Lung (tissue), 12 donors: ENCODE measurements around the gene ATP1B1. TPM values are rescaled to one million over a fixed set of nuclear protein-coding genes. Genes with fewer than 3 reads are reported as not detected.

Experiments
- ATAC-seq: fragments of 200-7000 bp; cut with Tn5 transposase; one replicate; pipeline ENCODE4 v1.9.1; 2020; ENCODE audit warnings: moderate number of reproducible peaks; ENCODE audit not compliant: insufficient read depth, low FRiP score
- DNase-seq, 3 donors: peaks; one replicate each; pipeline ENCODE4 v3.0.0-alpha.2; 2013 to 2017
- H3K27ac ChIP-seq, 2 donors: one replicate each; pipeline ENCODE4 v1.5.1; 2013; ENCODE audit warnings: mild to moderate bottlenecking in 2 of 2, moderate library complexity in 2 of 2, control low read depth in 1 of 2, inconsistent platforms in 1 of 2, low read depth in 1 of 2, low read length in 1 of 2
- H3K27me3 ChIP-seq, 3 donors: one replicate each; pipeline ENCODE4 v1.5.1; 2013; ENCODE audit warnings: low read length in 2 of 3; ENCODE audit not compliant: control insufficient read depth in 3 of 3, insufficient read depth in 3 of 3
- H3K36me3 ChIP-seq, 4 donors: one replicate each; pipeline ENCODE4 v1.5.1; 2013; ENCODE audit warnings: low read length in 4 of 4, mild to moderate bottlenecking in 1 of 4, moderate library complexity in 1 of 4; ENCODE audit not compliant: control insufficient read depth in 4 of 4, insufficient read depth in 4 of 4
- H3K4me1 ChIP-seq, 5 donors: one replicate each; pipeline ENCODE4 v1.5.1; 2013; ENCODE audit warnings: low read length in 5 of 5, mild to moderate bottlenecking in 2 of 5, moderate library complexity in 1 of 5; ENCODE audit not compliant: control insufficient read depth in 5 of 5, insufficient read depth in 5 of 5
- H3K4me3 ChIP-seq: one replicate; pipeline ENCODE4 v1.5.1; 2013; ENCODE audit warnings: mild to moderate bottlenecking, control low read depth, moderate library complexity
- H3K9ac ChIP-seq, 2 donors: one replicate each; pipeline ENCODE4 v1.5.1; 2013; ENCODE audit warnings: low read length in 2 of 2, control low read depth in 1 of 2; ENCODE audit not compliant: insufficient read depth in 1 of 2
- H3K9me3 ChIP-seq, 4 donors: one replicate each; pipeline ENCODE4 v1.5.1; 2013; ENCODE audit warnings: low read length in 3 of 4, mild to moderate bottlenecking in 1 of 4, moderate library complexity in 1 of 4; ENCODE audit not compliant: control insufficient read depth in 4 of 4, insufficient read depth in 3 of 4
- WGBS, 2 donors: extraction: QIAGEN DNeasy Blood & Tissue Kit; methylation state at CpG; one replicate each; pipeline ENCODE4 v1.1.7; 2013; 5-methylcytosine and 5-hydroxymethylcytosine counted together
- polyA plus RNA-seq, 2 donors: library from polyadenylated mRNA; stranded (reverse); fragments of 200-250 nt; gene quantifications; one replicate each; pipeline ENCODE4 v1.2.1, GENCODE V29; 2013
- total RNA-seq, 2 donors: library from RNA; depleted of rRNA in 1 of 2; stranded (reverse); fragments of >200 nt in 1 of 2; gene quantifications; one replicate each; pipeline ENCODE4 v1.2.1, GENCODE V29; 2014 to 2021
- TF ChIP-seq, protein P1 (sequence below): IDR thresholded peaks from 2 replicates; pipeline ENCODE4 v1.5.1; 2012; ENCODE audit warnings: mild to moderate bottlenecking; ENCODE audit errors: control extremely low read depth, extremely low read depth
- donor health status: control.
- donor health status: control.
- donor health status: Bipolar disorder and iron deficiency.
- donor health status: healthy.
- donor health status: DM: yes; HTN: yes; CAD: no.

Gene ATP1B1
- total and polyA plus RNA-seq, 4 donors: 105 to 226 (median 167) TPM

GRCh38 chr1:169107603-169108208 lies 1.2 kb downstream of the ATP1B1 start:
- H3K4me3 ChIP-seq: peak overlapping the region; percentile 53
- peaks cover 4 to 45% (median 9%) of the 10 kb centered on the region in 5 donors for H3K4me1 ChIP-seq
- WGBS, 2 donors: 18 to 20% methylated on average over 9 of the region's 9 CpGs
- no peaks in the 10 kb centered on the region for H3K27me3 ChIP-seq
- peak overlapping the region; percentile 96 to 97 for H3K27ac ChIP-seq
- no peaks in the 10 kb centered on the region for H3K9me3 ChIP-seq
- DNase-seq (peak; percentile 30 to 68 (median 59)), ATAC-seq (no peak)
- H3K36me3 ChIP-seq: peaks cover 0 to 15% (median 7%) of the 10 kb centered on the region in 4 donors
- H3K9ac ChIP-seq: peak overlapping the region; percentile 59 to 89
- TF ChIP-seq, protein P1, sequence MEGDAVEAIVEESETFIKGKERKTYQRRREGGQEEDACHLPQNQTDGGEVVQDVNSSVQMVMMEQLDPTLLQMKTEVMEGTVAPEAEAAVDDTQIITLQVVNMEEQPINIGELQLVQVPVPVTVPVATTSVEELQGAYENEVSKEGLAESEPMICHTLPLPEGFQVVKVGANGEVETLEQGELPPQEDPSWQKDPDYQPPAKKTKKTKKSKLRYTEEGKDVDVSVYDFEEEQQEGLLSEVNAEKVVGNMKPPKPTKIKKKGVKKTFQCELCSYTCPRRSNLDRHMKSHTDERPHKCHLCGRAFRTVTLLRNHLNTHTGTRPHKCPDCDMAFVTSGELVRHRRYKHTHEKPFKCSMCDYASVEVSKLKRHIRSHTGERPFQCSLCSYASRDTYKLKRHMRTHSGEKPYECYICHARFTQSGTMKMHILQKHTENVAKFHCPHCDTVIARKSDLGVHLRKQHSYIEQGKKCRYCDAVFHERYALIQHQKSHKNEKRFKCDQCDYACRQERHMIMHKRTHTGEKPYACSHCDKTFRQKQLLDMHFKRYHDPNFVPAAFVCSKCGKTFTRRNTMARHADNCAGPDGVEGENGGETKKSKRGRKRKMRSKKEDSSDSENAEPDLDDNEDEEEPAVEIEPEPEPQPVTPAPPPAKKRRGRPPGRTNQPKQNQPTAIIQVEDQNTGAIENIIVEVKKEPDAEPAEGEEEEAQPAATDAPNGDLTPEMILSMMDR: no peak

DNA sequence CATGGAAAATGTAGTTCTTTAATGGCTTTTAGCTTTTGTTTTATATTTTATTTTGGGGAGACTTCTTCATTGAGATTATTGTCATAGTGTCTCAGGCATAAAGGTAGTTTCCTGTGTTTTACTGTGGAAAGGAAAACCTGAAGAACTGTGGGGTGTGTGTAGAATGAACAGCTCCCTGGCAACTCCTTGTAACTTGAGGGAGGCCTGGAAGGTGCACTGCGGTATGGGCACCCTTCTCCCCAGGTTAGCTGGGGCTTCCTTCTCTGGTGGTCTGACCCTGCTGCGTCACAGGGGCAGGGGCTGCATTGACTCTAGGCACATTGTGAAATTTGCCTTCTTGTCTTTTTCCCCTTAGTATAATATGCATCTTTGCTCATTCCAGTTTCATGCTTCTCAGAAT lies 1.7 kb downstream of the ATP1B1 start:
- H3K36me3 ChIP-seq: peaks cover 0 to 17% (median 7%) of the 10 kb centered on the region in 4 donors
- DNase-seq: peak in 1 of 3 donors; percentile 19
- ATAC-seq: no peak
- WGBS, 2 donors: 53 to 56% methylated on average over 2 of the region's 2 CpGs
- H3K9ac ChIP-seq: peak overlapping the region; percentile 59 to 89
- peak overlapping the region; percentile 90 to 96 for H3K27ac ChIP-seq
- peak overlapping the region; percentile 18 for H3K4me3 ChIP-seq
- no peaks in the 10 kb centered on the region for H3K9me3 ChIP-seq
- peaks cover 4 to 45% (median 9%) of the 10 kb centered on the region in 5 donors for H3K4me1 ChIP-seq
- no peaks in the 10 kb centered on the region for H3K27me3 ChIP-seq
- TF ChIP-seq, protein P1: no peak

- peaks cover 0 to 24% (median 10%) of the 10 kb centered on the region in 4 donors for H3K36me3 ChIP-seq
- TF ChIP-seq, protein P1: no peak
- peak overlapping the region; percentile 59 to 89 for H3K9ac ChIP-seq
- no peaks in the 10 kb centered on the region for H3K27me3 ChIP-seq
- no peak overlapping the region for H3K4me3 ChIP-seq
- H3K9me3 ChIP-seq: no peaks in the 10 kb centered on the region
- peaks cover 4 to 45% (median 9%) of the 10 kb centered on the region in 5 donors for H3K4me1 ChIP-seq
- peak; percentile 26 to 61 (median 47) for DNase-seq
- ATAC-seq: no peak
- WGBS, 2 donors: 59 to 67% methylated on average over 10 of the region's 10 CpGs
- H3K27ac ChIP-seq: peak overlapping the region; percentile 90 to 96
Observed at GRCh38 chr1:169108863-169109560, 2.5 kb downstream of the ATP1B1 start.
